CD4-positive, alpha-beta memory T cell (primary cell): ENCODE measurements around the gene INSIG1. TPM values are rescaled to one million over a fixed set of nuclear protein-coding genes. Genes with fewer than 3 reads are reported as not detected.
A peak's percentile ranks its signal among the peaks of the same experiment; 100 is the strongest.

Experiments used
- CTCF ChIA-PET: fragments of 350-600 bp; sonication (Branson Sonifier 250); formaldehyde crosslinking; loops from one replicate; lab custom pipeline; 2021; ENCODE audit warnings: inconsistent platforms; ENCODE audit not compliant: partially characterized antibody; lab: Charles Lee
- POLR2A ChIA-PET: fragments of 350-600 bp; sonication (Branson Sonifier 250); formaldehyde crosslinking; loops from one replicate; lab custom pipeline; 2021; ENCODE audit not compliant: partially characterized antibody; lab: Charles Lee
- DNase-seq, 5 donors: peaks; one replicate each; pipeline versions ENCODE4 v3.0.0 to v3.0.0-alpha.2; 2020 to 2022; ENCODE audit warnings: mixed read lengths in 1 of 5
- H3K27ac ChIP-seq: one replicate; pipeline ENCODE4 v1.7.0; 2013; ENCODE audit warnings: low read depth, low read length
- H3K27me3 ChIP-seq: 2 replicates; pipeline ENCODE4 v1.7.0; 2013; ENCODE audit warnings: mild to moderate bottlenecking, low read length, moderate library complexity; ENCODE audit not compliant: insufficient read depth
- H3K36me3 ChIP-seq: 2 replicates; pipeline ENCODE4 v1.7.0; 2013; ENCODE audit warnings: mild to moderate bottlenecking, low read length, moderate library complexity; ENCODE audit not compliant: insufficient read depth
- H3K4me1 ChIP-seq: 2 replicates; pipeline ENCODE4 v1.7.0; 2013; ENCODE audit warnings: mild to moderate bottlenecking, low read length, moderate library complexity; ENCODE audit not compliant: insufficient read depth
- H3K4me3 ChIP-seq, 2 donors: one replicate each; pipeline ENCODE4 v1.7.0; 2013; ENCODE audit warnings: low read length in 2 of 2, mild to moderate bottlenecking in 1 of 2
- H3K9me3 ChIP-seq, 2 donors: one replicate each; pipeline ENCODE4 v1.7.0; 2013; ENCODE audit warnings: low read length in 2 of 2, control low read depth in 1 of 2; ENCODE audit not compliant: control insufficient read depth in 1 of 2
- H3K27ac Mint-ChIP-seq, 7 donors: one replicate each; pipeline ENCODE4 v1.8.0; 2020 to 2021; ENCODE audit warnings: mixed read lengths in 7 of 7, mild to moderate bottlenecking in 6 of 7, inconsistent platforms in 3 of 7, moderate library complexity in 3 of 7
- H3K27me3 Mint-ChIP-seq, 2 donors: one replicate each; pipeline ENCODE4 v1.8.0; 2020 to 2021; ENCODE audit warnings: mixed read lengths in 2 of 2
- H3K36me3 Mint-ChIP-seq, 2 donors: one replicate each; pipeline ENCODE4 v1.8.0; 2020 to 2021; ENCODE audit warnings: mixed read lengths in 2 of 2, inconsistent platforms in 1 of 2, mild to moderate bottlenecking in 1 of 2
- H3K4me1 Mint-ChIP-seq, 4 donors: one replicate each; pipeline ENCODE4 v1.8.0; 2020 to 2021; ENCODE audit warnings: mixed read lengths in 4 of 4, mild to moderate bottlenecking in 1 of 4
- H3K4me3 Mint-ChIP-seq, 8 donors: one replicate each; pipeline ENCODE4 v1.8.0; 2020 to 2021; ENCODE audit warnings: mixed read lengths in 8 of 8, mild to moderate bottlenecking in 7 of 8, moderate library complexity in 6 of 8, inconsistent platforms in 3 of 8
- H3K9me3 Mint-ChIP-seq, 8 donors: one replicate each; pipeline ENCODE4 v1.8.0; 2020 to 2021; ENCODE audit warnings: mixed read lengths in 8 of 8, mild to moderate bottlenecking in 5 of 8, inconsistent platforms in 3 of 8, moderate library complexity in 1 of 8
- intact Hi-C: fragments of 100-400 bp; cut with micrococcal nuclease; formaldehyde crosslinking; loops from one replicate; pipeline ENCODE4 v1.15.1; 2023
- polyA plus RNA-seq, 2 donors: library from polyadenylated mRNA; unstranded; fragments of 300-500 nt; fragmentation: Illumina TruSeq; gene quantifications; one replicate each; pipeline ENCODE4 v1.2.3, GENCODE V29; 2021
- total RNA-seq, 2 experiments: library from RNA; stranded (reverse); gene quantifications; one replicate each; pipeline ENCODE4 v1.2.3, GENCODE V29; 2021

The INSIG1 gene
- total and polyA plus RNA-seq, 4 experiments from 2014 or later: 28.1 to 43.0 (median 41.7) TPM

DNA sequence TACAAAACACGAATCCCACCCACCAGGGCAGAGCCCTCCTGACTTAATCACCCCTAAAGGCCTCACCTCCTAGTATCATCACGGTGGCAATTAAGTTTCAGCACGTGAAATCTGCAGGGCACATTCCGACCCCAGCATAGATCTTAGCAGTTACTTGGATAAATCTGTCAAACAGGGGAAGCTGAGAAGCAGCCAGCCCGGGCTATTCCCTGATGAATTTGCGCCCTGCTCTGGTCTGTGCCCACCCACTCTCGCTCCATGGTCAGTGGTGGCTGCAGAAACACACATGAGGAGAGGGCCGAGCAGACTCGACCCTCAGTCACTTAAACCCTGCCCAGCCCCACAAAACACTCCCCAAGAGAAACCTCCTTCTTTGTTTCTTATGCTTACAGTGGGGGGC, 28.7 kb downstream of the INSIG1 start:
- Mint-ChIP-seq H3K36me3 (no peaks in the 10 kb centered on the region), H3K9me3 (peaks cover 0 to 9% (median 0%) of the 10 kb centered on the region in 8 donors), H3K4me1 (no peaks in the 10 kb centered on the region), H3K27me3 (peaks cover 0 to 8% of the 10 kb centered on the region in 2 donors), H3K27ac (no peak overlapping the region), H3K4me3 (no peak overlapping the region)
- Histone ChIP-seq H3K4me3 (no peak overlapping the region), H3K9me3 (no peaks in the 10 kb centered on the region), H3K27ac (no peak overlapping the region), H3K36me3 (no peaks in the 10 kb centered on the region), H3K4me1 (no peaks in the 10 kb centered on the region), H3K27me3 (no peaks in the 10 kb centered on the region)
- POLR2A ChIA-PET: interaction anchor here (1.1 kb wide), 1 partner anchor 29 kb away, joined by 3 read pairs; the partner anchor contains the start of gene INSIG1
- intact Hi-C loops: no loop called here
- CTCF ChIA-PET: interaction anchor here (1.3 kb wide), 1 partner anchor 19 kb away, joined by 5 read pairs; no protein-coding TSS in a partner anchor
- DNase-seq: no peak

- no peaks in the 10 kb centered on the region for H3K9me3 ChIP-seq
- ChIA-PET CTCF (interaction anchor here (0.9 kb wide), 1 partner anchor 17 kb away, joined by 5 read pairs; no protein-coding TSS in a partner anchor), POLR2A (no interaction called here)
- peak overlapping the region in 1 of 7 donors; percentile 57 for H3K27ac Mint-ChIP-seq
- DNase-seq: no peak
- no peaks in the 10 kb centered on the region for H3K4me1 Mint-ChIP-seq
- no peak overlapping the region for H3K27ac ChIP-seq
- no peaks in the 10 kb centered on the region for H3K36me3 ChIP-seq
- no peaks in the 10 kb centered on the region for H3K27me3 ChIP-seq
- no peaks in the 10 kb centered on the region for H3K36me3 Mint-ChIP-seq
- peaks cover 0 to 5% of the 10 kb centered on the region in 2 donors for H3K27me3 Mint-ChIP-seq
- H3K9me3 Mint-ChIP-seq: peaks cover 0 to 9% (median 0%) of the 10 kb centered on the region in 8 donors
- H3K4me3 ChIP-seq: no peak overlapping the region
- H3K4me1 ChIP-seq: no peaks in the 10 kb centered on the region
- H3K4me3 Mint-ChIP-seq: no peak overlapping the region
- intact Hi-C loops: no loop called here
Measured at GRCh38 chr7:155327590-155328320, 30.1 kb downstream of the INSIG1 start.

DNA sequence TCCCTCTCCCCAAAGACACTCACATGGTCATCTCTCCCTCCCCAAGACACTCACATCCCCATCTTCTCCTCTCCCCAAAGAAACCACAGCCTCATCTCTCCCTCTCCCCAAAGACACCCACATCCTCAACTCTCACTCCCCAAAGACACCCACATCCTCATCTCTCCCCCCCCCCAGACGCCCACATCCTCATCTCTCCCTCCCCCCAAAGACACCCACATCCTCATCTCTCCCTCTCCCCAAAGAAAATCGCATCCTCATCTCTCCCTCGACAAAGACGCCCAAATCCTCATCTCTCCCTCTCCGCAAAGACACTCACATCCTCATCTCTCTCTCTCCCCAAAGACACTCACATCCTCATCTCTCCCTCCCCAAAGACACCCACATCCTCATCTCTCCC, 31.5 kb downstream of the INSIG1 start:
- H3K4me1 Mint-ChIP-seq: no peaks in the 10 kb centered on the region
- H3K9me3 Mint-ChIP-seq: no peaks in the 10 kb centered on the region
- H3K27me3 ChIP-seq: no peaks in the 10 kb centered on the region
- H3K36me3 Mint-ChIP-seq: no peaks in the 10 kb centered on the region
- H3K4me1 ChIP-seq: no peaks in the 10 kb centered on the region
- H3K27ac Mint-ChIP-seq: no peak overlapping the region
- intact Hi-C loops: no loop called here
- H3K9me3 ChIP-seq: no peaks in the 10 kb centered on the region
- CTCF ChIA-PET: no interaction called here
- H3K27me3 Mint-ChIP-seq: no peaks in the 10 kb centered on the region
- no peak overlapping the region for H3K27ac ChIP-seq
- no peaks in the 10 kb centered on the region for H3K36me3 ChIP-seq
- H3K4me3 Mint-ChIP-seq: no peak overlapping the region
- no peak overlapping the region for H3K4me3 ChIP-seq
- no peak for DNase-seq
- POLR2A ChIA-PET: no interaction called here

- Histone ChIP-seq H3K27ac (no peak overlapping the region), H3K9me3 (no peaks in the 10 kb centered on the region), H3K4me1 (no peaks in the 10 kb centered on the region), H3K36me3 (no peaks in the 10 kb centered on the region), H3K4me3 (no peak overlapping the region), H3K27me3 (no peaks in the 10 kb centered on the region)
- Mint-ChIP-seq H3K4me1 (no peaks in the 10 kb centered on the region), H3K27ac (no peak overlapping the region), H3K4me3 (no peak overlapping the region), H3K36me3 (no peaks in the 10 kb centered on the region), H3K9me3 (no peaks in the 10 kb centered on the region), H3K27me3 (no peaks in the 10 kb centered on the region)
- ChIA-PET POLR2A (no interaction called here), CTCF (interaction anchor here (2.0 kb wide), 1 partner anchor 13 kb away, joined by 11 read pairs; no protein-coding TSS in a partner anchor)
- intact Hi-C loops: no loop called here
- no peak for DNase-seq
Measured at GRCh38 chr7:155331396-155331795, 33.7 kb downstream of the INSIG1 start.

- no peak overlapping the region for H3K4me3 ChIP-seq
- H3K9me3 ChIP-seq: no peaks in the 10 kb centered on the region
- intact Hi-C loops: no loop called here
- Mint-ChIP-seq H3K9me3 (no peaks in the 10 kb centered on the region), H3K27me3 (no peaks in the 10 kb centered on the region), H3K4me1 (peaks cover 0 to 5% (median 1%) of the 10 kb centered on the region in 4 donors), H3K36me3 (no peaks in the 10 kb centered on the region), H3K4me3 (no peak overlapping the region), H3K27ac (no peak overlapping the region)
- H3K4me1 ChIP-seq: no peaks in the 10 kb centered on the region
- no peaks in the 10 kb centered on the region for H3K27me3 ChIP-seq
- ChIA-PET CTCF (no interaction called here), POLR2A (no interaction called here)
- no peak overlapping the region for H3K27ac ChIP-seq
- no peaks in the 10 kb centered on the region for H3K36me3 ChIP-seq
- DNase-seq: no peak
Measured at GRCh38 chr7:155333346-155334234, 35.9 kb downstream of the INSIG1 start.

DNA sequence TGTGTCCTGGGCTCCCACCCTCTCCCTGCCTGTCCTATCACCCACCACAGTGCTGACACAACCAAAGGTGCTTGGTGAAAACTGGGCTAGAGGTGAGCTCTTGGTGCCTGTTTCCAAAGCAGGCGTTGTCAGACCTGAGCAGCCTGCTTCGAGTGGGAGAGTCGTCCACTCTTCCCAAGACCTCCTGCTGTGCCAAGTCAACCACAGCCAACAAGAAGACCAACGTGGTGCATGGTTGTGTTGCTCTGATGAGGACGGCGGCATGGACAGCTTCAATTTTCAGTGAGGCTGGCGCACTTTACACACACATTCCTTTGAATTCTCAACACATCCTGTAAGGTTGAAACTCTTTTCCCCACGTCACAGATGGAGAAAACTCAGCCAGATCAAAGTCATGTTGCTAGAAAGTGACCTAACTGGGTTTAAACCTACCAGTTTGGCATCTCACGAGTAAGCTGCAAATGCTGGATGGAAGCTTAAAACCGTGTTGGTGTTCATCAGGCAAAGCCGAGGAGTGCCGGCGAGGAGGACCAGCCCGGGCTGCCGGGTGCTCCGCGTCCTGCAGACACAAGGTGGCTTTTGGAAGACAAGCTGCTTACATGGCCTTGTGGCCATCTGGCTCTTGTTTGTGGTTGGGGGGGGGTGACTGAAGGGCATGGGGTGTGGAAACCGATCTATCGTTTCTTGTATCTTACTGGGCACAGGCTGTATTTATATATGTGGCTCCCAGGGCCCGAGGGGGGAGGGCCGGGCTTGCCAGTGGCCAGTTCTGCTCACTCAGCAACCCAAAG, 39.3 kb downstream of the INSIG1 start:
- peaks cover 7% of the 10 kb centered on the region for H3K4me1 ChIP-seq
- H3K27me3 ChIP-seq: no peaks in the 10 kb centered on the region
- POLR2A ChIA-PET: no interaction called here
- H3K4me3 Mint-ChIP-seq: no peak overlapping the region
- intact Hi-C loops: no loop called here
- no peaks in the 10 kb centered on the region for H3K36me3 ChIP-seq
- peaks cover 7 to 12% (median 8%) of the 10 kb centered on the region in 4 donors for H3K4me1 Mint-ChIP-seq
- CTCF ChIA-PET: no interaction called here
- H3K4me3 ChIP-seq: no peak overlapping the region
- no peaks in the 10 kb centered on the region for H3K9me3 ChIP-seq
- H3K27ac Mint-ChIP-seq: no peak overlapping the region
- no peaks in the 10 kb centered on the region for H3K36me3 Mint-ChIP-seq
- peaks cover 0 to 3% of the 10 kb centered on the region in 2 donors for H3K27me3 Mint-ChIP-seq
- no peak for DNase-seq
- H3K9me3 Mint-ChIP-seq: no peaks in the 10 kb centered on the region
- H3K27ac ChIP-seq: no peak overlapping the region
